Subcutaneous abdominal adipose tissue (tissue), 5 donors: Measurements from ENCODE around the gene OSBPL1A.

Experiments used
- H3K27ac ChIP-seq: one replicate; pipeline ENCODE4 v1.7.0; 2013; ENCODE audit warnings: low read depth, mild to moderate bottlenecking, inconsistent platforms, low read length, moderate library complexity
- H3K27me3 ChIP-seq, 5 donors: one replicate each; pipeline ENCODE4 v1.7.0; 2013; ENCODE audit warnings: low read length in 5 of 5, inconsistent platforms in 1 of 5; ENCODE audit not compliant: control insufficient read depth in 5 of 5, insufficient read depth in 4 of 5
- H3K36me3 ChIP-seq, 5 donors: one replicate each; pipeline ENCODE4 v1.7.0; 2013; ENCODE audit warnings: low read length in 5 of 5; ENCODE audit not compliant: control insufficient read depth in 5 of 5, insufficient read depth in 5 of 5
- H3K4me1 ChIP-seq, 5 donors: one replicate each; pipeline ENCODE4 v1.7.0; 2013; ENCODE audit warnings: low read length in 5 of 5, mild to moderate bottlenecking in 3 of 5, moderate library complexity in 1 of 5; ENCODE audit not compliant: control insufficient read depth in 5 of 5, insufficient read depth in 5 of 5
- H3K4me3 ChIP-seq, 5 donors: one replicate each; pipeline ENCODE4 v1.7.0; 2013; ENCODE audit warnings: low read length in 5 of 5, low read depth in 1 of 5
- H3K9ac ChIP-seq, 5 donors: one replicate each; pipeline ENCODE4 v1.7.0; 2013; ENCODE audit warnings: low read length in 5 of 5, mild to moderate bottlenecking in 4 of 5, moderate library complexity in 3 of 5
- H3K9me3 ChIP-seq, 5 donors: one replicate each; pipeline ENCODE4 v1.7.0; 2013; ENCODE audit warnings: low read length in 5 of 5; ENCODE audit not compliant: control insufficient read depth in 5 of 5
- donor health status: healthy.
- donor health status: healthy.
- donor health status: healthy.
- donor health status: healthy.
- donor health status: healthy.

OSBPL1A gene

DNA sequence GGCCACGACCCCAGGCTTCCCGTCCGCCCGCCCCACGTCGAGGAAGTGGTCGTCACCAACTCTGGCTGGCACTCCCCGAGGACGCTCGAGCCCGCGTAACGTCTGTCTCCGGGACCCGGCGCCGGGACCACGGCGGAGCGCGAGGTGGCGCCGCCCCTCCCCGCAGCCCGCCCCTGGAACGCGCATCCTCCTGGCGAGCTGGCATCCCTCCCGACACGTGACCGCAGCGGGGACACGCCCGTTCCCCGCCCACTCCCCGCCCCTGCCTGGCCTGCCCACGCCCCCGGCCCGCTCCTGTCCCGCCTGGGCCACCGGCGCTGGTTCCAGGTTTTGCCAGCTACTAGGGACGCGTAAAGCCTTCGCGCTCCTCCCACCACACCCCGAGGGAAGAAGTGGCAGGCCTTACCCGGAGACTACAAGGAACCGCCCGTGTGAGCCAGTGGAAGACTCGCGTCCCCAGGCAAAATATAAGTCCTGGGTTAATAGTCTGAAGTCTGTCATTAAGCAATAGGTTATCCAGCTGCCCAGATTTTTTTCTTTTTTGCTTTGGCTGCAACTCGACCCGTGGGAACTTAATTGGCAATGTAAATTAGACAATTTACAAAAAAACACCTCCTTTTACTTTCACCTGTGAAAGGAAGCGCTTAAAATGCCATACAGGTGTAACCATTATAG is at the start of gene OSBPL1A:
Gene OSBPL1A (minus strand): TSS at position 131 of the 675 bp plus-strand sequence. CDS start 20,291 bp downstream, outside the sequence.
- Histone ChIP-seq H3K27ac (peak within 1 kb of the TSS; percentile 81), H3K9ac (peak within 1 kb of the TSS; percentile 25 to 80 (median 60)), H3K4me1 (peaks cover 8 to 27% (median 17%) of the 10 kb centered on the region in 5 donors), H3K27me3 (no peaks in the 10 kb centered on the region), H3K36me3 (no peaks in the 10 kb centered on the region), H3K4me3 (peak within 1 kb of the TSS; percentile 54 to 92 (median 75)), H3K9me3 (no peaks in the 10 kb centered on the region)

DNA sequence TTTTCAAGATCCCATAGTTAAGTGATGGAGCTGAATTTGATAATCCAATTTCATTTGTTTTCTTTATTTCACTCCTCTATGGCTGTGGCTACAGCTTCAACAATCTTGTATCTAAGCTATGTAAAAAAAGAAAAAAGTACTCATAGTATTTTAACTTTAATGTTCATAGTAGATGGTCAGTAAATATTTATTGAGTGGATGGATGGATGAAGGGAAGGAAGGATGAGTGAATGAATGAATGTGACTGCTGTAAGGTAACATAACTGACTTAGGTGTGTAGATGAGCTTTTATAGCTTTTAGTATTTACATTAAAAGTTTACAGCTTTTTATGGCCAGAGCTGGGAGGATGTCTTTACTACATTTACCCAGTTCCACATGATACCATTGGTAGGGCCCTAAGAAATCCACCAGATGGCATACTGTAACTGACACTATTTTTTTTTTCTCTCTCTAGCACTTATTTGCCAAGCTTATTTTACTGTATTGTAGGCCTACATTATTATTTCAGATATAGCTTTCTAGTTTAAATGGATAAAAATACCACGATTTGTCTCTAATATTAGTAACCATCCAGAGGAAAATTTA is 49.4 kb upstream of the OSBPL1A start:
- H3K9me3 ChIP-seq: no peaks in the 10 kb centered on the region
- no peak overlapping the region for H3K27ac ChIP-seq
- no peaks in the 10 kb centered on the region for H3K4me1 ChIP-seq
- H3K27me3 ChIP-seq: no peaks in the 10 kb centered on the region
- no peak overlapping the region for H3K4me3 ChIP-seq
- peak overlapping the region in 1 of 5 donors; percentile 16 for H3K9ac ChIP-seq
- peaks cover 49 to 78% (median 62%) of the 10 kb centered on the region in 5 donors for H3K36me3 ChIP-seq

DNA sequence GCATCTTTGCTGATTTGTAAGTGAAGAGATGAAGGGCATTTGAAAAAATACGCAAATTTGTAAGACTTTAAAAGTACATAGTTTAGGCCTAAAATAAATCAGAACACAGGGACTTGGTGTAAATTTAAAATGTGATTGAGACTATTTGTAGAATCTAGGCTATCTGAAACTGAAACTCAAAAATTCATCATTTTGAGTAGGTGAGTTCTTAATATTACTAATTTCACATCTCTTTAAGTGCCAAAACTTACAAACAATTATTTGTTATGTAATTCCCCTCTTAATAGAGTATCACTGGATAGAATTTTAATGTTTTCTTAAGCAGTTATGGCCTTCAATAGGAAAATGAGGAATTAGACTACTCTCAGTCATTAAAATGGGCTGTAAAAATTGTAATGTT is 48.8 kb upstream of the OSBPL1A start:
- no peak overlapping the region for H3K4me3 ChIP-seq
- H3K27me3 ChIP-seq: no peaks in the 10 kb centered on the region
- H3K9ac ChIP-seq: peak overlapping the region in 1 of 5 donors; percentile 39
- no peaks in the 10 kb centered on the region for H3K4me1 ChIP-seq
- no peaks in the 10 kb centered on the region for H3K9me3 ChIP-seq
- no peak overlapping the region for H3K27ac ChIP-seq
- H3K36me3 ChIP-seq: peaks cover 49 to 78% (median 61%) of the 10 kb centered on the region in 5 donors

DNA sequence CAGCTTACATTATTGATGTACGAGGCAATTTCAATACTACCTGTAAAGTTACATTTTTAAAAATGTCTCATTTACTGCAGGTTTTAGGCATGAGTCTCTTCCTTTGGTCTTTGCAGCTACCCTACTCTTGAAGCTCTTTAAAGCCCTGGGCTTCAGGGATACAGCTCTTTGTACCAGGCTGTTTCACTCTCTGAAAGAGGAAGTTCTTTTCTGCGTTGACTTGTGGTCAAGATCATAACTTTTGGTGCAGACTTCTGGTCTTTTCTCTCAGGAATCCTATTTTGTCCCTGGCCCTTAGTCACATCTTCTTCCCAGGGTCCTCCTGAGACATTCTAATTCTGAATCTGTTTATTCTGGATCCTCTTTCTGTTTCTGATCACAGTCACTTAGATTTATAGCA is 46.2 kb upstream of the OSBPL1A start:
- Histone ChIP-seq H3K27me3 (no peaks in the 10 kb centered on the region), H3K27ac (no peak overlapping the region), H3K9me3 (no peaks in the 10 kb centered on the region), H3K4me1 (no peaks in the 10 kb centered on the region), H3K36me3 (peaks cover 35 to 69% (median 51%) of the 10 kb centered on the region in 5 donors), H3K4me3 (no peak overlapping the region), H3K9ac (no peak overlapping the region)

DNA sequence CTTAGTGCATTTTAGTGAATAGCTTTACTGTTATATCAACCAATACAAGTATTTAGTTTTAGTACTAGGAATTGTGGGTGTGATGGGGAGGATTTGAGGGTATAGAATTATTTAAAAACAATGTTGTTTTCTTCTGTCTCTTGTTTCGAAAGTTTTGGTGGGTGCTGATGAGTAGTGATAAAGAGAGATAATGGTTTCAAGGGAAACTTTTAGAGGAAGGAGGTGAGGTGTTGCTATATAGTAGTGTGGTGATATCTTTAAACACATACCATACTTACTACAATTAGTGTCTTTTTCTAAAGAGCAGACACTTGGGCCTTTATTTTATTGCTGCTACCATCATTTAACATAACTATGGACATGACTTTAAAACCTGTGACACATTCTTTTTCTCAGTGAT is 39.3 kb upstream of the OSBPL1A start:
- Histone ChIP-seq H3K36me3 (peaks cover 18 to 50% (median 32%) of the 10 kb centered on the region in 5 donors), H3K4me3 (no peak overlapping the region), H3K27me3 (no peaks in the 10 kb centered on the region), H3K9ac (no peak overlapping the region), H3K9me3 (no peaks in the 10 kb centered on the region), H3K27ac (no peak overlapping the region), H3K4me1 (no peaks in the 10 kb centered on the region)

DNA sequence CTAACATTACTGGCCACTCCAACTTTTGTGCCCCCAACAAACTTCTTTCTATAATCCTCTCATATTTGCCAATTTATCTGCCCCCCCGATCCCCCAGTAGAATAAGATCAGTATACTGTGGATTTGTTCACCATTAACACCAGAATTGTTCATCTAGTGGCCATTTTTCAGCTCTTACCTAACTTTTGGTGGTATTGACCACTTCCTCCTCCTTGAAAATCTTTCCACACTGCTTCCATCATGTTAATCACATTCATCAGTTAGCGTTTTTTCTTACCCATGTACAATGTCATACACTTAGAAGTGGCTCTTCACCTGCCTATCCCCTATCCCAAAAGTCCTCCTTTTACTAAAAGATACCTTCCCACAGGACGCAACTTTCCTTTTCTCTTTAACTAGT is 35.0 kb upstream of the OSBPL1A start:
- Histone ChIP-seq H3K9me3 (no peaks in the 10 kb centered on the region), H3K27ac (no peak overlapping the region), H3K4me3 (no peak overlapping the region), H3K27me3 (no peaks in the 10 kb centered on the region), H3K9ac (no peak overlapping the region), H3K4me1 (peaks cover 0 to 4% (median 1%) of the 10 kb centered on the region in 5 donors), H3K36me3 (peaks cover 8 to 16% (median 10%) of the 10 kb centered on the region in 5 donors)

DNA sequence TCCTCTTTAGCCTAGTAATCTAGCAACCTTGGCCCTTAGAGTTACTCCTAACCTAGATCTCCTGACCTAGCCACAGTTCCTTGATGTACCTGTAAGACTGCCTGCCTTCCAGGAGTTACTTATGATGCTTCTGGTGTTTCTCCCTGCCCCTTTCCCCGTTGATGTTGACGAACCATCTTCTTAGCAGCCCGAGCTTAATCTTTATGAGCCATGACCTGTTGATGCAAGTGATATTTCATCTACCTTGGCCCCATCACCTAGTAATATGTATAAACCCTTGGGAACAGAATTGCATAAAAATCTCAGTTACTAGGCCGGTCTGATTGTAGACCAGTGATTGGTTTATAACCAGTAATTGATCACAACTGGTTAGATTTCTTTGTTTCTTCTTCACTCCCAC is 31.6 kb upstream of the OSBPL1A start:
- Histone ChIP-seq H3K9me3 (no peaks in the 10 kb centered on the region), H3K4me3 (no peak overlapping the region), H3K4me1 (peaks cover 0 to 15% (median 12%) of the 10 kb centered on the region in 5 donors), H3K27ac (no peak overlapping the region), H3K36me3 (peaks cover 0 to 9% (median 4%) of the 10 kb centered on the region in 5 donors), H3K9ac (no peak overlapping the region), H3K27me3 (peaks cover 0 to 4% (median 0%) of the 10 kb centered on the region in 5 donors)

DNA sequence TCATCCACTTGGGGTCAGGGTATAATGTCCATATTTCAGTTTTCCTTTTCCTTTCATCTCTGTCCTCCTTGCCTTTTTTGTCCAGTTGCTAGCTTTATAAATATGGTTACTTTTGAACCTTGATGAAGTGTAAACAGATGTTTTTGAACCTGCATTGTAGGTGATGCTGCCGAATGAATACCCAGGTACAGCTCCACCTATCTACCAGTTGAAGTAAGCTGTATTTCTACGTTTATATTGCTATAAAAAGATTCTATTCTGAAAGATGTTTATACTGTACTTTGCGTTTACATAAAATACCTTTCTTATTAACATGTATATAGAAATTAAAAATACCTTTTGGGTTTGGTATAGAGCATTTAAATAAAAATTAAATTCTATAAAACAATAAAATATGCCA is 31.1 kb upstream of the OSBPL1A start:
- Histone ChIP-seq H3K27ac (no peak overlapping the region), H3K4me3 (no peak overlapping the region), H3K9ac (no peak overlapping the region), H3K36me3 (peaks cover 0 to 9% (median 4%) of the 10 kb centered on the region in 5 donors), H3K27me3 (peaks cover 0 to 8% (median 0%) of the 10 kb centered on the region in 5 donors), H3K9me3 (no peaks in the 10 kb centered on the region), H3K4me1 (peaks cover 0 to 15% (median 12%) of the 10 kb centered on the region in 5 donors)

DNA sequence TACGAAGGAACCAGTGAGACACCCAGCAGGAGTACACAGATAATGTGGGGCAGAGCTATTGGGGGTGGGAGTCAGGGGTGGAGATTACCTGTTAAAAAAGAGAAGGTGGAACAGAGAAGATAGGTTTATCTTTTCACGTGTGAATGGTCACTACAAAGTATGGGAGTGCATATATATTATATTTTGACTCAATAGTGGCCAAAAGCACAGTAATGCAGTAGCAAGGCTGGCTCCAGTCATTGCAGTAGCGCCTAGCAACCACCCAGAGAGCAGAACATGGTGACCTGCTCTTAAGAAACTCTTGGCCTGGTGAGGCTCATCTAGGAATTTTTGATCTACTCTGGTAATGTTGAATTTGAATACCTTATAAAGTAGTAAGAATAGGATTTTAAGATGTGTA is 29.9 kb upstream of the OSBPL1A start:
- H3K9ac ChIP-seq: no peak overlapping the region

More for the DNA sequence above, 29.9 kb upstream of the OSBPL1A start:
- no peak overlapping the region for H3K27ac ChIP-seq
- no peaks in the 10 kb centered on the region for H3K9me3 ChIP-seq
- H3K4me3 ChIP-seq: peak overlapping the region; percentile 80 to 86 (median 85)
- peaks cover 0 to 6% (median 3%) of the 10 kb centered on the region in 5 donors for H3K36me3 ChIP-seq
- H3K27me3 ChIP-seq: peaks cover 0 to 12% (median 4%) of the 10 kb centered on the region in 5 donors
- H3K4me1 ChIP-seq: peaks cover 0 to 15% (median 12%) of the 10 kb centered on the region in 5 donors
